ENCODE data around the gene ETHE1.
A peak's percentile ranks its signal among the peaks of the same experiment; 100 is the strongest.

The ETHE1 gene

GRCh38 chr19:43465468-43466120 lies 61.4 kb downstream of the ETHE1 start, which contains the start of gene LYPD3:
LYPD3 (minus strand) TSS chr19:43465608; CDS start chr19:43465571, 37 bp downstream.
- DNase-seq (ENCODE audit: low read depth, low spot score): no peak

GRCh38 chr19:43464134-43464775 lies 62.7 kb downstream of the ETHE1 start:
- no peak for DNase-seq (ENCODE audit: low read depth, low spot score)

GRCh38 chr19:43463381-43464133 lies 63.4 kb downstream of the ETHE1 start:
- DNase-seq (ENCODE audit: low read depth, low spot score): peak; percentile 68

DNA sequence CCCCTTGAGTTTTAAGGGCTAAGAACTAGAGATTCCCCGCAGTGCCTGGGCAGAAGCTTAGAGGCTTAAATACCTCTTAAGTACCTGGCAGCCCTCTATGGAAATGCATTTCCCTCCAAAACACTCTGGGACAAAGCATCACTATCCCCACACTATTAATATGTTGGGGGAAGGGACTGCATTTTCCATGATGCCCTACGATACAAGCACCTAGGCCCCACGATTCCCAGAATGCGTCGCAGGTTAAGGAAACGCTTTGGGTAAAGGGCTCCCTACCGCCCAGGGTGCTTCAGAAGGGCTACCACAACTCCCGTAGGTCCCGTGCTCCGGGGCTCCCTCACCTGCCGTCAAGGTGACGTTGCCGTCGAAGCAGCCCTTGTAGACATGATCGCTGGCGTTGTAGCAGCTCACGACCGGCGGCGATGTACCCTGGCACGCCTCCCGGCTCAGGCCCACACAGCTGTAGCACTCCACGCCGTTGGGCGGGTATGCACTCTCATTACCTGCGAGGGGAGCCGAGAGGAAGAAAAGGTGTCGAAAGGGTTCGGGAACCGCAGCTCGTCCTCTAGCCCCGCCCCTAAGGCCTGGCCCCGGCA lies 64.1 kb downstream of the ETHE1 start:
- DNase-seq (ENCODE audit: low read depth, low spot score): peak; percentile 17

DNA sequence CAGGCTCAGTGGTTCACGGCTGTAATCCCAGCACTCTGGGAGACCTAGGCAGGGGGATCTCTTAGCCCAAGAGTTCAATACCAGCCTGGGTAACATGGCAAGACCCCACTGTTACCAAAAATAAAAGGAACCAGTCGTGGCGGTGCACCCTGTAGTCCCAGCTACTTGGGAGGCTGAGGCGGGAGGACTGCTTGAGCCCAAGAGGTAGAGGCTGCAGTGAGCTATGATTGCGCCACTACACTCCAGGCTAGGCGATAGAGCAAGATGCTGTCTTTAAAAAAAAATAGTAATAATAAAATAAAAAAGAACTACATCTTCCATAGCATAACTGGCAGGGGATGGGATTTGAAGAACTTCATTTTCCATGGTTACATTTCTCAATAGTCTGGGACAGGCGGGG lies 64.6 kb downstream of the ETHE1 start:
- no peak for DNase-seq (ENCODE audit: low read depth, low spot score)

DNA sequence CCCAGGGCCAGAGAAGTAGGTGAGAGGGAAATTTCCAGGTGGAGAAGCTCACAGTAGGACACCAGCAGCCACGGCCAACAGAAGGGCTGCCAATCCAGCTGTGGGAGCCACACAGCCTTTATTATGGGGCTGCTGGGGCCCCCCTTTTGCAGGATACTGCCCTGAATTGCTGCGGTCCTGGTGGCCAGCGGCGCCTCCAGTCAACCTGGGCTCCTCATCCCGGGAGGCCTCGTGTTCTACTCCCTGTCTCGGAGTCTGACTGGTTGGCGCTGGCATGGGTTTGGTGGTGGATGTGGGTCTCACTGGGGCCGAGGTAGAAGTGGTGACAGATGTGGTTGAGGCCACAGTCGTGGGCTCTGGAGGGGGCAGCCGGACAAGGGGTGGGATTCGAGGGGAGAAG lies 65.7 kb downstream of the ETHE1 start:
- no peak for DNase-seq (ENCODE audit: low read depth, low spot score)

GRCh38 chr19:43460362-43461016 lies 66.5 kb downstream of the ETHE1 start:
- no peak for DNase-seq (ENCODE audit: low read depth, low spot score)

GRCh38 chr19:43457809-43458208 lies 69.2 kb downstream of the ETHE1 start:
- DNase-seq (ENCODE audit: low read depth, low spot score): no peak
